IMR-90 (cell line): ENCODE data around the gene KCNE4. TPM values are rescaled to one million over a fixed set of nuclear protein-coding genes. Genes with fewer than 3 reads are reported as not detected.
A peak's percentile ranks its signal among the peaks of the same experiment; 100 is the strongest.

Source experiments
- ATAC-seq: fragments of 200-7000 bp; cut with Tn5 transposase; 2 replicates; pipeline ENCODE4 v1.9.1; 2020; ENCODE audit warnings: low read depth, mild to moderate bottlenecking, moderate library complexity
- BruUV-seq: library from RNA; stranded (reverse); fragments of 400-500 nt; replicated peaks from 2 replicates; lab custom pipeline; 2021; lab: Mats Ljungman, UMichigan
- CTCF ChIA-PET: fragments of 300-600 bp; formaldehyde crosslinking; extraction: SDS; loops from one replicate; lab custom pipeline; 2021; ENCODE audit warnings: antibody characterized with exemption; lab: Yijun Ruan, JAX
- POLR2A ChIA-PET: fragments of 300-600 bp; sonication (Branson Sonifier 250); formaldehyde crosslinking; loops from one replicate; lab custom pipeline; 2022; ENCODE audit warnings: antibody characterized with exemption; ENCODE audit not compliant: unreplicated experiment; lab: Charles Lee
- DNase-seq: peaks from one replicate; pipeline ENCODE4 v3.0.0; 2013
- H2AFZ ChIP-seq: replicated peaks from 2 replicates; pipeline ENCODE3; 2013; ENCODE audit warnings: low read length, mild to moderate bottlenecking; ENCODE audit not compliant: poor library complexity
- H2AK5ac ChIP-seq: 2 replicates; pipeline ENCODE4 v1.6.1; 2013; ENCODE audit warnings: low read depth, low read length, inconsistent platforms
- H2AK9ac ChIP-seq: replicated peaks from 2 replicates; pipeline ENCODE3; 2013; ENCODE audit warnings: mild to moderate bottlenecking, low read depth, low read length, moderate library complexity; ENCODE audit not compliant: poor library complexity
- H2BK120ac ChIP-seq: 2 replicates; pipeline ENCODE4 v1.6.1; 2013; ENCODE audit warnings: low read depth, low read length, inconsistent platforms
- H2BK15ac ChIP-seq: 3 replicates; pipeline ENCODE4 v1.6.1; 2013; ENCODE audit warnings: low read depth, low read length, inconsistent platforms
- H2BK20ac ChIP-seq: 2 replicates; pipeline ENCODE4 v1.6.1; 2013; ENCODE audit warnings: low read depth, mild to moderate bottlenecking, inconsistent platforms, low read length, moderate library complexity
- H2BK5ac ChIP-seq: 2 replicates; pipeline ENCODE4 v1.6.1; 2013; ENCODE audit warnings: mild to moderate bottlenecking, low read depth, low read length, inconsistent platforms; ENCODE audit not compliant: poor library complexity, severe bottlenecking
- H3K14ac ChIP-seq: replicated peaks from 2 replicates; pipeline ENCODE4 v1.6.1; 2013; ENCODE audit warnings: low read depth, low read length, inconsistent platforms
- H3K18ac ChIP-seq: 2 replicates; pipeline ENCODE4 v1.6.1; 2013; ENCODE audit warnings: low read depth, low read length, control low read depth
- H3K23ac ChIP-seq: 2 replicates; pipeline ENCODE4 v1.6.1; 2013; ENCODE audit warnings: low read depth, low read length, inconsistent platforms
- H3K27ac ChIP-seq: 2 replicates; pipeline ENCODE4 v1.5.1; 2013; ENCODE audit warnings: mild to moderate bottlenecking, control low read depth, low read length; ENCODE audit not compliant: insufficient read depth
- H3K27me3 ChIP-seq: 2 replicates; pipeline ENCODE4 v1.6.1; 2013; ENCODE audit warnings: low read length; ENCODE audit not compliant: control insufficient read depth, insufficient read depth
- H3K36me3 ChIP-seq: 2 replicates; pipeline ENCODE4 v1.6.1; 2013; ENCODE audit warnings: low read length, mixed read lengths; ENCODE audit not compliant: control insufficient read depth, insufficient read depth
- H3K4ac ChIP-seq: 2 replicates; pipeline ENCODE4 v1.6.1; 2013; ENCODE audit warnings: low read depth, low read length, inconsistent platforms
- H3K4me1 ChIP-seq: 2 replicates; pipeline ENCODE4 v1.6.1; 2013; ENCODE audit warnings: low read length, mixed read lengths; ENCODE audit not compliant: control insufficient read depth, insufficient read depth
- H3K4me2 ChIP-seq: 2 replicates; pipeline ENCODE4 v1.6.1; 2013; ENCODE audit warnings: low read depth, mild to moderate bottlenecking, control low read depth, low read length, moderate library complexity
- H3K4me3 ChIP-seq: 2 replicates; pipeline ENCODE4 v1.5.1; 2013; ENCODE audit warnings: low read depth, mild to moderate bottlenecking, control low read depth, low read length, moderate library complexity; ENCODE audit not compliant: insufficient read depth
- H3K56ac ChIP-seq: 2 replicates; pipeline ENCODE4 v1.6.1; 2013; ENCODE audit warnings: low read length, inconsistent platforms; ENCODE audit not compliant: insufficient read depth; ENCODE audit errors: extremely low read depth
- H3K79me1 ChIP-seq, 2 experiments: 2 replicates each; pipeline ENCODE4 v1.6.1; 2013; ENCODE audit warnings: low read length in 2 of 2, inconsistent platforms in 1 of 2, low read depth in 1 of 2
- H3K9ac ChIP-seq: 2 replicates; pipeline ENCODE4 v1.6.1; 2013; ENCODE audit warnings: low read depth, low read length, control low read depth
- H3K9me1 ChIP-seq: 2 replicates; pipeline ENCODE4 v1.6.1; 2013; ENCODE audit warnings: low read length, inconsistent platforms; ENCODE audit not compliant: insufficient read depth
- H3K9me3 ChIP-seq: 2 replicates; pipeline ENCODE4 v1.6.1; 2013; ENCODE audit warnings: low read length; ENCODE audit not compliant: control insufficient read depth, insufficient read depth
- H4K20me1 ChIP-seq: 2 replicates; pipeline ENCODE4 v1.6.1; 2013; ENCODE audit warnings: low read length, inconsistent platforms; ENCODE audit not compliant: insufficient read depth
- H4K5ac ChIP-seq: 2 replicates; pipeline ENCODE4 v1.6.1; 2013; ENCODE audit warnings: mild to moderate bottlenecking, low read depth, low read length, control low read depth
- H4K8ac ChIP-seq, 2 experiments: 2 replicates each; pipeline ENCODE4 v1.6.1; 2013; ENCODE audit warnings: low read depth in 2 of 2, low read length in 2 of 2, control low read depth in 1 of 2, inconsistent platforms in 1 of 2
- H4K91ac ChIP-seq: 2 replicates; pipeline ENCODE4 v1.6.1; 2013; ENCODE audit warnings: low read depth, low read length, inconsistent platforms; ENCODE audit not compliant: insufficient read depth
- CEBPB ChIP-seq: IDR thresholded peaks from 2 replicates; pipeline ENCODE4 v1.6.1; 2012; ENCODE audit warnings: low read depth, low read length, improper control_type of control experiment
- CHD1 ChIP-seq: IDR thresholded peaks from 2 replicates; pipeline ENCODE4 v1.6.1; 2012; ENCODE audit warnings: low read depth, low read length, improper control_type of control experiment
- CTCF ChIP-seq: conservative IDR thresholded peaks from 2 replicates; pipeline ENCODE4 v1.5.1; 2012; ENCODE audit warnings: mild to moderate bottlenecking, low read depth, low read length, improper control_type of control experiment
- FOS ChIP-seq: fragments of 150-350 bp; IDR thresholded peaks from 2 replicates; pipeline ENCODE4 v1.6.1; 2016; ENCODE audit warnings: low read depth, low read length
- RAD21 ChIP-seq: IDR thresholded peaks from 2 replicates; pipeline ENCODE4 v1.6.1; 2012; ENCODE audit warnings: low read length, improper control_type of control experiment
- RFX5 ChIP-seq: IDR thresholded peaks from 2 replicates; pipeline ENCODE4 v1.8.0; 2012; ENCODE audit warnings: low read depth, mild to moderate bottlenecking, low read length, moderate library complexity
- SMC3 ChIP-seq: fragments of 150-350 bp; IDR thresholded peaks from 2 replicates; pipeline ENCODE4 v1.6.1; 2016; ENCODE audit warnings: low read depth, mild to moderate bottlenecking, antibody characterized with exemption, low read length, moderate library complexity
- WGBS, 2 experiments: methylation state at CpG; one replicate each; pipeline versions ENCODE4 v1.1.5 to v1.1.7; 2013; ENCODE audit warnings: missing lambda C conversion rate in 2 of 2; ENCODE audit not compliant: insufficient read length in 1 of 2; ENCODE audit errors: extremely low coverage in 2 of 2; 5-methylcytosine and 5-hydroxymethylcytosine counted together
- dilution Hi-C: fragments of 300-500 bp; cut with HindIII; formaldehyde crosslinking; loops from one replicate; pipeline ENCODE4 v1.14.3; 2018; ENCODE audit warnings: low sequenced_read_pairs; ENCODE audit not compliant: unreplicated experiment
- in situ Hi-C: fragments of 300-500 bp; cut with MboI; formaldehyde crosslinking; loops from 3 replicates; pipeline ENCODE4 v1.14.3; 2019; ENCODE audit warnings: low sequenced_read_pairs, inconsistent platforms, mixed read lengths
- intact Hi-C: fragments of 100-400 bp; cut with micrococcal nuclease; formaldehyde crosslinking; loops from 2 replicates; pipeline ENCODE4 v1.10.0; 2022
- polyA plus RNA-seq, 3 experiments: library from polyadenylated mRNA; depleted of rRNA; stranded (reverse); fragments of >200 nt; gene quantifications; 2 replicates each; pipeline ENCODE4 v1.2.3, GENCODE V29; 2012; ENCODE audit warnings: low replicate concordance in 1 of 3
- total RNA-seq: library from RNA; depleted of rRNA; stranded (reverse); fragments of >200 nt; gene quantifications from 2 replicates; pipeline ENCODE4 v1.2.3, GENCODE V29; 2012

KCNE4 gene
- total and polyA plus RNA-seq, 2 of the 4 experiments (the other 2 are of a cell fraction): 6.6 to 6.8 TPM

- Histone ChIP-seq H3K14ac (no peak overlapping the region), H2BK120ac (no peak overlapping the region), H4K5ac (no peak overlapping the region), H2AFZ (no peak overlapping the region), H3K27ac (no peak overlapping the region), H2BK5ac (no peak overlapping the region), H3K4me3 (no peak overlapping the region), H2BK15ac (no peak overlapping the region), H3K9me3 (no peaks in the 10 kb centered on the region), H3K4me2 (no peak overlapping the region), H4K8ac (no peak overlapping the region), H2AK5ac (no peak overlapping the region), H2AK9ac (no peak overlapping the region), H2BK20ac (peak overlapping the region; percentile 23; the same call in 1 of the 2 replicates), H3K36me3 (no peaks in the 10 kb centered on the region), H4K20me1 (no peaks in the 10 kb centered on the region), H3K23ac (no peak overlapping the region; the same call in 1 of the 2 replicates), H3K9me1 (peaks cover 12% of the 10 kb centered on the region), H3K9ac (no peak overlapping the region), H3K4me1 (peaks cover 28% of the 10 kb centered on the region), H3K18ac (no peak overlapping the region), H3K27me3 (no peaks in the 10 kb centered on the region), H3K79me1 (peaks cover 6 to 18% of the 10 kb centered on the region in 2 experiments; a peak in 3 of 4 replicates), H3K4ac (no peak overlapping the region), H3K56ac (no peak overlapping the region), H4K91ac (no peak overlapping the region; the same call in 1 of the 2 replicates)
- no TSS peak for BruUV-seq
- TF ChIP-seq SMC3 (no peak), FOS (no peak), CHD1 (no peak), RAD21 (no peak), RFX5 (no peak), CTCF (no peak), CEBPB (no peak)
- dilution Hi-C loops: no loop called here
- no peak for DNase-seq
- ChIA-PET CTCF (interaction anchor here (0.7 kb wide), 1 partner anchor 9 kb away, joined by 3 read pairs; no protein-coding TSS in a partner anchor), POLR2A (no interaction called here)
- WGBS, 2 experiments: no CpG with 5 or more reads among the region's 4 CpGs
- intact Hi-C loops: loop anchor here (10.0 kb wide), 2 partner anchors 407 to 557 kb away; no protein-coding TSS in a partner anchor
- no peak for ATAC-seq
- in situ Hi-C loops: no loop called here
Measured at GRCh38 chr2:223057569-223057968, 5.6 kb downstream of the KCNE4 start.
